SU-DHL-6 (cell line): ENCODE measurements around the gene MEIS1.

ENCODE experiments used
- CTCF ChIP-seq: fragments of 200-600 bp; sonication (generic); IDR thresholded peaks from one replicate; pipeline ENCODE4 v1.5.1; 2017; ENCODE audit warnings: antibody characterized with exemption, mild to moderate bottlenecking, low read length, moderate library complexity; ENCODE audit not compliant: insufficient read depth, poor library complexity, severe bottlenecking
- EZH2phosphoT487 ChIP-seq: fragments of 200-600 bp; sonication (generic), shearing (Covaris generic); conservative IDR thresholded peaks from 2 replicates; pipeline ENCODE4 v1.6.1; 2018; ENCODE audit warnings: mild to moderate bottlenecking, antibody characterized with exemption, low read length, moderate library complexity, mixed read lengths

DNA sequence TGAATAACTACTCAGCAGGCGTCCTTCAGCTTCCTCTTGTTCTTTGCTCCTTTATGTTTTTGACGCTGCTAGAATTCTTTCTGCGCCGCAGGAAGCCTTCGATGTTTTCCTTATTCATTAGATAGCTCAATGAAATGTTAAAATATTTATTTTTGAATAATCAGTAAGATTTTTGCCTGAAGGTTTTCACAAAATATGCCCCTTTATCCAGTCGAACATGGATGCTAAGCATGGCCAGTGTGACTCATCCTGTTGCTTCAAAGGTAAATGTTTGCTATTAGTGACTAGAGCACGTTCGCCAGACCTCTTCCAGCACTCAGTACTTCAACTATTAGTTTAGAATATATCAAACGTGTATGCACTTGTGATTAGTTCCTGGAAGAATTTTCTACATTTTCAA is 7.6 kb upstream of the MEIS1 start:
- no peak for TF ChIP-seq CTCF
- no peak for TF ChIP-seq EZH2phosphoT487
